ENCODE measurements around the gene TFAP2E. TPM values are rescaled to one million over a fixed set of nuclear protein-coding genes. Genes with fewer than 3 reads are reported as not detected.

TFAP2E gene
- total RNA-seq, 1 donor from 2014 or later = 1.2 TPM

DNA sequence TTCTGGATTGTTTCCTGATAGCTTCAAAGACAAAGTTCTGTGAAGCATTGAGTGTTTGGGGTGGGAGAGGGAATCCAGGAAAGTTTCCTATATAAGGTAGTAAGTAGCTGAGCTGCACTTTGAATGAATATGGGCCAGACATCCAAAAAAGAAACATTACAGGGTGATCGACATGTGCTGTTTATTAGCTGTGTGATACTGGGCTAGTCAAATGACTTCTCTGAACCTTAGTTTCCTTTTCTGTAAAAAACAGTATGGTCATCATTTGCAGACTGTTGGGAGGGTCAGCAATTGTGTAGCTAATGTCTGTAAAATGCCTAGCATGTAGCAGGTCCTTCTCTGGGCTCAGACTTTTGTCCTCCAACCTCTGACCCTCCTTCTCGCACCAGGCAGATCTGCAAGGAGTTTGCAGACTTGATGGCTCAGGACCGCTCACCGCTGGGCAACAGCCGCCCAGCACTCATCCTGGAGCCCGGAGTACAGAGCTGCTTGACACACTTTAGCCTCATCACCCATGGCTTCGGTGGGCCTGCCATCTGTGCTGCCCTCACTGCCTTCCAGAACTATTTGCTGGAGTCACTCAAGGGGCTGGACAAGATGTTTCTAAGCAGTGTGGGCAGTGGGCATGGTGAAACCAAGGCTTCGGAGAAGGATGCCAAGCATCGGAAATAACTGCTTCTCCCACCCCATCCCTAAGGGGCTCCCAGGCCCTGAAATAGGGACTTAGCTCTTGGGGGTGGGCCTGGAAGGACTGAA is 21.1 kb downstream of the TFAP2E start:
- DNase-seq (ENCODE audit: low spot score) = no peak

- no peak for DNase-seq (ENCODE audit: low spot score)
Measured at GRCh38 chr1:35595684-35596083, 22.6 kb downstream of the TFAP2E start.

DNA sequence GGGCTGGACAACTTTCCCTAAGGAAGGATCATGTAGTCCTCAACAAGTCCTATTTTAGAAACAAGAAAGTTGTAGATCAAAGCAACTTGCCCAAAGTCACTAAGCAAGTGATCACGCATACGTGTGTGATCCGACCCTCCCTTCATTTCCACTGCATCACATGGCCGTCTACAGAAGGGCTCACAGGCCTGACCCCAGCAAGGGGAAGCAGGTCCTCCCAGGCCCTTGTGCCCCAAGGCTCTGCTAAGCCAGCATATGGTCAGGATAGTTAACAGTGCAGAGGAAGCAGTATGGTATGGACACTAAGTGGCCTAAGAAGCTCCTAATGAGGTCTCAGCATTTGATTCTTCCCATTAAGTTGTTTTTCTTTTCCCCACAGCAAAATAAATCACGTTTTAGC is 24.8 kb downstream of the TFAP2E start:
- DNase-seq (ENCODE audit: low spot score) = no peak

DNA sequence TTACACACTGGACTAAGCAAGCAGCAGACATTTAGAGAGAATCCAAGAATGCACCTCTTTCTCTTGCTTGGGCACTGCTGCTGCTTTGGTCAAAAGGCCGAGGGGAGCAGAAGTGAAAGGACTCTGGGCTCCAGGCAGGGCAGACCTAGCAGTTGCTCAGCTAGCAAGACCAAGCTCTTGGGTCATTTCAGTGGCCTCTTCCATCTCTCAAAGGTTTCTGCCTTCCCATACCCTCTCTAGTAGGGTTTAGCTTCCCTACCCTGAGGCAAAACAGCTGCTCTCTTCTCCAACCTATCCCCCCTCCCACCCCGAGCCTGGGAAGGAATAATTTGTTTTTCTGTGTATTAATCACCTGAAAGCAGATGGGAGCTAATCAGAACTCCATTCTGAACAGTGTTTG is 25.8 kb downstream of the TFAP2E start:
- no peak for DNase-seq (ENCODE audit: low spot score)

- no peak for DNase-seq (ENCODE audit: low spot score)
Measured at GRCh38 chr1:35599411-35599810, 26.3 kb downstream of the TFAP2E start.

GRCh38 chr1:35600593-35600992 is 27.5 kb downstream of the TFAP2E start:
- DNase-seq (ENCODE audit: low spot score) = no peak

- DNase-seq (ENCODE audit: low spot score) = no peak
Measured at GRCh38 chr1:35603468-35603867, 30.4 kb downstream of the TFAP2E start.

DNA sequence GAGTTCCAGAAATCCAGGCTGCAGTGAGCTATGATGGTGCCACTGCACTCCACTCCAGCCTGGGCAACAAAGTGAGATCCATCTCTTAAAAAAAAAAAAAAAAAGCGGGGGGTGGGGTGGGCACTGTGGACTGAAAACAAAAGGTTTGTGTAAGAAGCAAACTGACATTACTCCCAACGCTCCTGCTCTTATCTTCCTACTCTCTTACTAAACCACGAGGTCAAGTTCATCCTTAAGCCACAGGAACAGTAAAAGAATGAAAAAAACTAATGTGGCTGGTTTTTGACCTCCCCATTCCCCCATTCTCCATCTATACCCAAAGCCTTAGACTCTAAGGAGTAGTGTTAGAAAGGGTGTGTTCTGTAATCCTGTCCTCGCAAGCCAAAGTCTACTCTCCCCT is 30.8 kb downstream of the TFAP2E start:
- no peak for DNase-seq (ENCODE audit: low spot score)

DNA sequence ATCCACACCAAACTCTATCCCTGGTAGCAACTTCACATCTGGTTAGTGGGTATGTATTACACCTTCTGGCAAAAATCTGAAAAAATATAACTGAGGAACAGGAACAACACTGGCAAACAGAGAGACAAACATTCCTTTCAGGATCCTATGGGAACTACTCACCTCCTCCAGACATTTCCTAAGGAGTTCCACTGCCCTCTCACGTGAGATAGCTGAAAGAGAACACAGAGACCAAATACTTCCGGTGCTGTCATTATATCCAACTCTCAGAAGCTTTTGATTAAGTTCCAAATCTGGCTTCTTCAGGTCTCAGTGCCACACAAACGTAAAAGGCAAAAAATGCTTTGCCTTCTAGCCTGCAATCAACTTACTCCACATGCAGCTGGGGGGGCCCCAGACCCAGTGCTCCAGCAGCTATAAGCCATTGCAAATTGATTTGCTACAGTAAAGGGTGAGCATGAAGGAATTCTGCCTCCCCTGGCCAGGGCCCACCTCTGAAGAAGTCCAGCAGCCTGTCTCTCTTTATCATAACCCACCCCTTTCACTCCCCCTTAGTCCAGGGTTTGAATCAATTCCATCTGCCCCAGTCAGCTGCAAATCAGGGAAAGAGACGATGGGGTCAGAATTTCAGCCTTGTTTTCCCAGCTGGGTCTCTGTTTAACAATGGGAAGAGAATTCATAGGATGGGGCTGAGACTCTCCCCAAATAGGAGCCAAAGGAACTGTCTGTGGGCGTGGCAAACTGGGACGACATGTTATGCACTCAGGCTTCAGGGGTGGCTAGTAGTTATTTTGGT is 32.2 kb downstream of the TFAP2E start:
- no peak for DNase-seq (ENCODE audit: low spot score)

DNA sequence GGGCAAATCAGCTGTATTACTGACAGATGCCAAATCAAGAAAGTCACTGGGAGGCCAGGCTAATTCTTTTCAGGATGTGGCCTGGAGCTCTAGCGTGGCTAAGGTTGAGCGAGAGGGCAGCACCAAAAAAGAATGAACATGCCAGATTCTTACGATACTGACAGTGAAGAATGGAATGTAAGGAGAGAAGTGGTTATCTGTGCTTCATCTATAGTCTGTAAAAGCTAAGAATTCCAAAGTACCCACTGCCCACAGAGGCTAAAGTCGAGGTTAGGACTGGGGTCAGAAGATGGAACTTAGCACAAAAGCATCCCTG is 32.7 kb downstream of the TFAP2E start:
- no peak for DNase-seq (ENCODE audit: low spot score)

DNA sequence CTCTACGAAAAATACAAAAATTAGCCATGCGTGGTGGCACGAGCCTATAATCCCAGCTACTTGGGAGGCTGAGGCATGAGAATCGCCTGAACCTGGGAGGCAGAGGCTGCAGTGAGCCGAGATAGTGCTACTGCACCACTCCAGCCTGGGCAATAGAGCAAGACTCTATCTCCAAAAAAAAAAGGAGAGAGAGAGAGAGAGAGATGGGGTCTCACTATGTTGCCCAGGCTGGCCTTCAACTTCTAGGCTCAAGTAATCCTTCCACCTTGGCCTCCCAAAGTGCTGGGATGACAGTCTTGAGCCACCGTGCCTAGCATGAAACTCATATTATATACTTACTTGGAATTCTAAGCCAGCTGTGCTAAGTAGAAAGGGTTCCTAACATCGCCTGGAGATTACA is 38.5 kb downstream of the TFAP2E start:
- no peak for DNase-seq (ENCODE audit: low spot score)

DNA sequence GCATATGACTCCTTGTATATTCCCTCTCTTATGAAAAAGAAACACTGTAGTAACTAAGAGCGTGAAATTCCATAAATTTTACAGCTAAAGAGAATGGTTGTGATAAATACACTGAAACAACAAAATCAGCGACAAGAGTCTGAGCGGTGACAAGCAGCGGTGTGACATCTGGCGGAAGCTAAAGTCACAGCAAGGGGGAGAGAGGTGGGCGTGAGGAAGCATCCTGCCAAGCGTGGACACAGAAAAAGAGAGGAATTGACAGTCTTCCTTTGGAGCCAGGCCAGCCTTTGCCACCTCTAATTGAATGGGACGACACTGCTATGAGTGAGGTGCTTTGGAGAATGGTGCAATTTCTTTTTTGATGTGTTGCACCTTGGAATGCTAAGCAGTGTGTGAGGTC is 42.3 kb downstream of the TFAP2E start:
- no peak for DNase-seq (ENCODE audit: low spot score)

DNA sequence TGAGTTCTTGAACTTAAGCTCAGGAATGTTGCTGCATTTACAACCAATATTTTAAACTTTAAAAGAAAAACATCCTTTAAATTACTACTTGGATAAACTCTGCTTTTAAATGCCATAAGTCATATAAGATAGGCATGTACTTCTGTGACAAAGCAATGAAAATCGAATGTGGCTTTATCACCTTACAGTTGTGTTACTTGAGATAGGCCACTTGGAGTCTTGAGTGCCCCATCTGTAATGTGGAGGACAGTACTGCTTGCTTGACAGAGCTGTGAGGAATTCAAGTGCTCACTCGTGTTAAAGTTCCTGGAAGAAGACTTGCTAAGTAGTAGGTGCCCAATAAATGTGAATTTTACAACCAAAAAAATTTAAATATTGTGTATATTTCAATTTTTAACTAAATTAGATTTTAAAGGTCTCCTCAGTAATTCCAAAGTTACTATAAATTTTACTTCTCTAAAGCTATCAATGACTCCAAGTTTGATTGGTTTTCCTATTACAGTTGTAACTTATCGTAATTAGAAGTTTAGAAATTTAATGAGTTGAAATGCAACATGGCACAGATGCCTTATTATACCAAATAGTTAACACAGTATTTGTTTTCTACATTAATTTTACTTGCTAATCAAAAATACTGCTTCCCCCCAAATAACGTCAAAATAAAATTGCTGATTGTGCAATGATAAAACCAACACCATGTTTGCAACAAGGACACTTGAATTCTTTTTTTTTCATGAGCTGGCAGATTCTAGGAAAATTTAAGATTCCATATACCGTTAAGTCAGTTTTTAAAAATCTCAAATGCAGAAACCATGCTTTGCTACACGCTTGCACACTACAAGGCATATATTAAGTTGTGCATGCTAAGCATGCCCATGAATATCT is 46.4 kb downstream of the TFAP2E start:
- DNase-seq (ENCODE audit: low spot score) = no peak

DNA sequence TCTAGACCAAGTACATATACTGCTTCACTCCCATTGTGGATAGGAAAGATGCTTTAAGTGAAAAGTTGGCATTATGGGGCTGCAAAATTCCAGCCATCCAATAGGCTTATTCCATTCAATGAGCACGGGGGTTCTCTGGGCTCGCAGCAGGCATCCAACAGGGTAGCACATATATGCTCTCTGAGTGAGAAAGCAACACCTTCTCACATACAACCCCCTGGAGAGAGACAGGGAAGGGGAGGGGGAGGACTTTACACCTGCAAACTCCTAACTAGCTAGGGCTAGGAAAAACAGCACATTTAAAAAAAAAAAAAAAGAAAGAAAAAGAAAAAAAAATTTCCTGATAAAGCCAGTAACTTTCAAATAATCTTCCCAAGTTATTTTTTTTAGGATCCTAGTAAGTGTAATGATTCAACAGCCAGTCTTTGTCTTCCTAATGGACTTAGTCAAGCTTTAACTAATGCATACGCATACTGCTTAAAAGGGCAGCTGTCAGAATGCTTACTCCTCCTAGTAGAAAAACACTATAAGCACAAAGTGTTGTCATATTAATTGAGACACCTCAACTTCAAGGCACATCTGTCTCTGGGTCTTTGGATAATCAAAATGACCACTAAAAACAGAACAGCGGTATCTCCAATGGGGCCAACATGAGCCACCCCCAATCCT is 49.5 kb downstream of the TFAP2E start:
- DNase-seq (ENCODE audit: low spot score) = no peak

GRCh38 chr1:35623832-35624231 is 50.7 kb downstream of the TFAP2E start:
- DNase-seq (ENCODE audit: low spot score) = no peak

GRCh38 chr1:35629051-35629450 is 55.9 kb downstream of the TFAP2E start:
- no peak for DNase-seq (ENCODE audit: low spot score)

DNA sequence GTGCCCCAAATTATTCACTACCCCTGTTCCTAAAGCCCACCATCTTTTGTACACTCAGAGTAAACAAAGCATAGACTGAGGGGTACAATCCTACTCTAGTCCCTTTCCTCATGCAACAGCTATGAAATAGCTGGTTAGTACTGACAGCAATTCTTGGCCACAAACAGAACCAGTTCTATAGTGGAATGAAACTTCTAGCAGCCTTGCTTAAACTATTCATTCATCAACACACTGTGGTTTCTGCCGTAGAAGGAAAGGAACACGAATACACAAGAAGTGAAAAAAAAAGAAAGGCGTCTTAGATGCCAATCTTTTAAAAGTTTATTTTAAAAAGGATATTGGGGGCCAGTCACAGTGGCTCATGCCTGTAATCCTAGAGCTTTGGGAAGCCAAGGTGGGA is 58.3 kb downstream of the TFAP2E start:
- DNase-seq (ENCODE audit: low spot score) = no peak

GRCh38 chr1:35633547-35633946 is 60.4 kb downstream of the TFAP2E start:
- DNase-seq (ENCODE audit: low spot score) = no peak

DNA sequence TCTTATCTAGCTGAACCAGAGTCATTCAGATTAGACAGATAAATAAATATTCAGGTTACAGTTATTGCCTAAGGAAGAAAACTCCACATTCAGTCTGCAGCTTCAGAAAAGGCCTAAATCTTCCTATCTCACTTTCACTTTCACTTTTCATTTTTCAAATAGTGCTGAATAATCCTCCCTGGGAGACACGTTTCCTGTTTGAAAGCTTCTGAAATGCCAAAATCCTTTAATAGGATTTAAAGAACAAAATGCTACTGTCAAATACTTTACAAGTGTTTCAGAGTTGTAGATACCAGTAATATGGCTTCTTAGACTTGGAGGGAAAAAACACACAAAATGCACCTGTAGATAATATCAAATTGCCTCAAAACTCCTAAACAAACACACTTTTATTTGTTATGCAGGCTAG is 64.3 kb downstream of the TFAP2E start:
- DNase-seq (ENCODE audit: low spot score) = no peak

DNA sequence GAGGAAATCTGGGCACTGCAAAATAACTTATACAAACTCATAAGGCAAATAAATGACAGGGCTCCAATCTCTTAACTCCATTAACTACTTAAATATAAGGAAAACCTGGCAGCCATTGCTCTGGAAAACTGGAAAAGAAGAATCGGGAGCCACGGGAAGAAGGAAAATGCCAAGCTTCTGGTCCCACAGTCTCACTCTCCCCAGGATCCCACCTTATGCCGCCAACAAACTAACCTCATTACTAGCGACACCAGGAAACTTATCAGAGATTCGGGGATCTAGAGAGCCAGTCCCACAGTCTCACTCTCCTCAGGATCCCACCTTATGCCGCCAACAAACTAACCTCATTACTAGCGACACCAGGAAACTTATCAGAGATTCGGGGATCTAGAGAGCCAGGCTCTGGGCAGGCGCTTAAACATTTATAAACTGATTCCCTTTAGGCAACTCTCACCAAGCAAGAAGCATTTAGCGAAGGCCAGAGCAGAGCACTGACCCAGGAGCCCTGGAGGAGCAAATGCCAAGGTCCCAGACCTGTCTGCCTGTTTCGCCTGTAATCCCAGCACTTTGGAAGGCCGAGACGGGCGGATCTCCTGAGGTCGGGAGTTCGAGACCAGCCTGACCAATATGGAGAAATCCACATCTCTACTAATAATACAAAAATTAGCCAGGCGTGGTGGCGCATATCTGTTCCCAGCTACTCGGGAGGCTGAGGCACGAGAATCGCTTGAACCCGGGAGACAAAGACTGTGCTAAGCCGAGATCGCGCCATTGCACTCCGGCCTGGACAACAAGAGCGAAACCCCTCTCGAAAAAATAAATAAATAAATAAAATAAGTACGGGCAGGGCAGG is 67.5 kb downstream of the TFAP2E start:
- no peak for DNase-seq (ENCODE audit: low spot score)

Data from mesenteric fat pad (tissue), 1 donor.